Measurements from ENCODE around the gene BMP8B. TPM values are rescaled to one million over a fixed set of nuclear protein-coding genes. Genes with fewer than 3 reads are reported as not detected.
"Not testable (repeated sequence)": the region's sequence is repeated elsewhere in the genome, so short reads cannot be mapped to it uniquely, and the experiment has no call there.

BMP8B gene
- total RNA-seq, 3 donors from 2014 or later = 11.0 to 19.9 (median 18.7) TPM

GRCh38 chr1:39827201-39827600, 38.5 kb upstream of the BMP8B start:
- Histone ChIP-seq H3K4me3 (no peak overlapping the region), H3K9me3 (no peaks in the 10 kb centered on the region), H3K36me3 (ENCODE audit: low read depth) (no peaks in the 10 kb centered on the region), H3K4me1 (ENCODE audit: low read depth) (peaks cover 15% of the 10 kb centered on the region)
- no peak for TF ChIP-seq CTCF (IDR thresholded peaks at IDR 0.05)
- DNase-seq (peak in 1 of 3 donors; percentile 33), ATAC-seq (peak; percentile 54)
- intact Hi-C loops (cut with DNase I, micrococcal nuclease) = no loop called here

- no peaks in the 10 kb centered on the region for H3K9me3 ChIP-seq
- peak; percentile 55 to 64 (median 63) for DNase-seq
- peaks cover 15% of the 10 kb centered on the region for H3K4me1 ChIP-seq (ENCODE audit: low read depth)
- no peaks in the 10 kb centered on the region for H3K36me3 ChIP-seq (ENCODE audit: low read depth)
- no peak overlapping the region for H3K4me3 ChIP-seq
- ATAC-seq = peak; percentile 78
- no peak for TF ChIP-seq CTCF (IDR thresholded peaks at IDR 0.05)
- intact Hi-C loops (cut with DNase I, micrococcal nuclease) = no loop called here
Observed at GRCh38 chr1:39826583-39826982, 37.9 kb upstream of the BMP8B start.

- Histone ChIP-seq H3K4me1 (ENCODE audit: low read depth) (peaks cover 15% of the 10 kb centered on the region), H3K36me3 (ENCODE audit: low read depth) (no peaks in the 10 kb centered on the region), H3K9me3 (no peaks in the 10 kb centered on the region), H3K4me3 (no peak overlapping the region)
- intact Hi-C loops (cut with DNase I, micrococcal nuclease) = no loop called here
- TF ChIP-seq CTCF (IDR thresholded peaks at IDR 0.05) = no peak
- peak; percentile 69 to 81 (median 79) for DNase-seq
- peak; percentile 89 for ATAC-seq
Observed at GRCh38 chr1:39825432-39825941, 36.8 kb upstream of the BMP8B start.

DNA sequence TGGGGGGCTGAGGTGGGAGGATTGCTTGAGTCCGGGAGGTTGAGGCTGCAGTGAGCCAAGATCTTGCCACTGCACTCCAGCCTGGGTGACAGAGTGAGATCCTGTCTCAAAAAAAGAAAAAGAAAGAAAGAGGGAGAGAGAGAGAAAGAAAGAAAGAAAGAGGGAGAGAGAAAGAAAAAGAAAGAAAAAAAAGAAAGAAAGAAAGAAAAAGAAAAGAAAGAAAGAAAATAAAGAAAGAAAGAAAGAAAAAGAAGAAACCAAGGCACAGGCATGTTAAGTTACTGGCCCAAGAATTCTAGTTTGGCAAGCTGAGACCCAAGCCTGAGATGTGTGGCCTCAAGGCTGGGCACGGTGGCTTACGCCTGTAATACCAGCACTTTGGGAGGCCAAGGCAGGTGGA, 34.8 kb upstream of the BMP8B start:
- H3K36me3 ChIP-seq (ENCODE audit: low read depth); DNase-seq; H3K9me3 ChIP-seq; H3K4me3 ChIP-seq; intact Hi-C loops (cut with DNase I, micrococcal nuclease); ATAC-seq: not testable (repeated sequence)
- peaks cover 31% of the 10 kb centered on the region for H3K4me1 ChIP-seq (ENCODE audit: low read depth)

DNA sequence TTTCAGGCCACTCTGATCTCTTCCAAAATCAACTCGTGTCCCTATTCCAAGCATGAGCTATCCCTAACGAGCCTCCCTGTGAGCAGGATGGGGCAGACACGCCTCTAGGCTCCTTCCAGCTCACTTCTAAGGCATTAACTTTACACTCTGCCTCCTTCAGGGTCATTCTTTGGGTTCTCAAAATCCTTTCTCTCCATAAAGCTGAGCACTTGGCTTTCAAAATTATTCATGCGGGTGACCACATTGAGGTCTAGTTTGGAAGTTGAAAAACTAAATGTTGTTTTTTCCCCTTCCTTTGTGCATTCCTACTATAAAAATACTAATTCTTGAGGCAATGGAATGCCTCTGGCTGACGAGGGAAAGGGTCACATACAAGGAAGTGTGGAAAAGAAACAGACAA, 33.5 kb upstream of the BMP8B start:
- DNase-seq = no peak
- H3K4me1 ChIP-seq (ENCODE audit: low read depth) = peaks cover 40% of the 10 kb centered on the region
- no peak for ATAC-seq
- TF ChIP-seq CTCF (IDR thresholded peaks at IDR 0.05) = no peak
- H3K36me3 ChIP-seq (ENCODE audit: low read depth) = no peaks in the 10 kb centered on the region
- H3K9me3 ChIP-seq = no peaks in the 10 kb centered on the region
- intact Hi-C loops (cut with DNase I, micrococcal nuclease) = no loop called here
- H3K4me3 ChIP-seq = no peak overlapping the region

DNA sequence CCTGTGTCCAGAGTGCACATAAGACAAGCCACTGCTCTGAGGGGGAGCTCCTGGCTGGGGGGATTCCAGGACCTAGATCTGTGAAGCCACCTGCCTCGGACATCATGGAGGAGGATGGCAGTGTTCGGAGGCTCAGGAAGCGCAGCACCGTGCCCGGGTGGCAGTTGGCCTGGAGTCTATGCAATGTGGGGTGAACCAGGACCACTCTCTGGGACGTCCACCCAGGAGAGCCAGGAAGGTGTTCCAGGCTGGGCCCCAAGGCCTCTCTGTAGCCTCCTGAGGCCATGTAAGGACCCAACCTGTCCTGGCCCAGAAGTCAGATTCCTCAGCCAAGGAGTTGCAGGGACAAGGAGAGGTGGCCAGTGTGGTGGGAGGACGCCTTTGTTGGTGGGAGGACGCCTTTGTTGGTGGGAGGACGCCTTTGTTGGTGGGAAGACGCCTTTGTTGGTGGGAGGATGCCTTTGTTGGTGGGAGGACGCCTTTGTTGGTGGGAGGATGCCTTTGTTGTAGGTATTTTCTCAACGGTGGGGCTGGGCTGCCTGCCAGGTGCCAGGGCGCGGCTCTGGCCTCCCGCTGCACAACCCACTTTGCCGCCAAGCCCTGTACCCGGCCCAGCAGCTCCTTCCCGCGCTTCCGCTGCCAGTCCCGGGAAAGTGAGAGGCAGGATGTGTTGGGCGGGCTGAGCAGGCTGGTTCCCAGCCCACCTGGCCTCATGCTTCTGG, 30.6 kb upstream of the BMP8B start:
- ATAC-seq (peak; percentile 42), DNase-seq (peak; percentile 89 to 92 (median 91))
- Histone ChIP-seq H3K36me3 (ENCODE audit: low read depth) (no peaks in the 10 kb centered on the region), H3K9me3 (no peaks in the 10 kb centered on the region), H3K4me3 (no peak overlapping the region), H3K4me1 (ENCODE audit: low read depth) (peaks cover 24% of the 10 kb centered on the region)
- intact Hi-C loops (cut with DNase I, micrococcal nuclease) = loop anchor here (5.0 to 10.0 kb wide), 3 partner anchors 83 to 156 kb away; partner anchors contain the start of gene MYCL (in 1 of the 2)
- no peak for TF ChIP-seq CTCF (IDR thresholded peaks at IDR 0.05)

Measured in mucosa of descending colon (tissue), 3 donors.